ENCODE measurements around the gene AP2A1. TPM values are rescaled to one million over a fixed set of nuclear protein-coding genes. Genes with fewer than 3 reads are reported as not detected.

The AP2A1 gene
- total RNA-seq, 1 experiment from 2014 or later = 107 TPM

GRCh38 chr19:49782515-49782914 is 15.7 kb downstream of the AP2A1 start:
- CTCF ChIA-PET = no interaction called here
- Mint-ChIP-seq H3K4me3 (ENCODE audit: unreplicated experiment) (no peak overlapping the region), H3K4me1 (ENCODE audit: low read depth, unreplicated experiment) (peaks cover 31% of the 10 kb centered on the region), H3K27ac (ENCODE audit: unreplicated experiment) (no peak overlapping the region), H3K36me3 (ENCODE audit: insufficient read depth, unreplicated experiment) (peaks cover 60% of the 10 kb centered on the region), H3K27me3 (ENCODE audit: insufficient read depth, unreplicated experiment) (no peaks in the 10 kb centered on the region), H3K9me3 (ENCODE audit: unreplicated experiment) (no peaks in the 10 kb centered on the region)
- H3K9me3 ChIP-seq = no peaks in the 10 kb centered on the region
- no peak overlapping the region for H3K4me3 ChIP-seq (ENCODE audit: low read depth, low read length)
- TF ChIP-seq, protein P1, sequence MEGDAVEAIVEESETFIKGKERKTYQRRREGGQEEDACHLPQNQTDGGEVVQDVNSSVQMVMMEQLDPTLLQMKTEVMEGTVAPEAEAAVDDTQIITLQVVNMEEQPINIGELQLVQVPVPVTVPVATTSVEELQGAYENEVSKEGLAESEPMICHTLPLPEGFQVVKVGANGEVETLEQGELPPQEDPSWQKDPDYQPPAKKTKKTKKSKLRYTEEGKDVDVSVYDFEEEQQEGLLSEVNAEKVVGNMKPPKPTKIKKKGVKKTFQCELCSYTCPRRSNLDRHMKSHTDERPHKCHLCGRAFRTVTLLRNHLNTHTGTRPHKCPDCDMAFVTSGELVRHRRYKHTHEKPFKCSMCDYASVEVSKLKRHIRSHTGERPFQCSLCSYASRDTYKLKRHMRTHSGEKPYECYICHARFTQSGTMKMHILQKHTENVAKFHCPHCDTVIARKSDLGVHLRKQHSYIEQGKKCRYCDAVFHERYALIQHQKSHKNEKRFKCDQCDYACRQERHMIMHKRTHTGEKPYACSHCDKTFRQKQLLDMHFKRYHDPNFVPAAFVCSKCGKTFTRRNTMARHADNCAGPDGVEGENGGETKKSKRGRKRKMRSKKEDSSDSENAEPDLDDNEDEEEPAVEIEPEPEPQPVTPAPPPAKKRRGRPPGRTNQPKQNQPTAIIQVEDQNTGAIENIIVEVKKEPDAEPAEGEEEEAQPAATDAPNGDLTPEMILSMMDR (IDR thresholded peaks at IDR 0.05; ENCODE audit: insufficient read depth in 1 of 2, low read depth in 1 of 2, low read length in 1 of 2, severe bottlenecking in 1 of 2, unreplicated experiment in 1 of 2) = no peak
- peaks cover 2% of the 10 kb centered on the region; the same call in 1 of the 2 replicates for H3K36me3 ChIP-seq (ENCODE audit: control insufficient read depth, insufficient read depth, low read length)
- DNase-seq = no peak
- POLR2A ChIA-PET = no interaction called here
- peaks cover 15% of the 10 kb centered on the region for H3K4me1 ChIP-seq
- intact Hi-C loops (cut with micrococcal nuclease; ENCODE audit: unreplicated experiment) = no loop called here
- no peaks in the 10 kb centered on the region for H3K27me3 ChIP-seq (replicated peaks; ENCODE audit: control insufficient read depth, insufficient read depth, low read length)
- BruUV-seq (replicated peaks) = no TSS peak

- Mint-ChIP-seq H3K27ac (ENCODE audit: unreplicated experiment) (peak overlapping the region; percentile 80), H3K4me1 (ENCODE audit: low read depth, unreplicated experiment) (peaks cover 21% of the 10 kb centered on the region), H3K36me3 (ENCODE audit: insufficient read depth, unreplicated experiment) (peaks cover 68% of the 10 kb centered on the region), H3K9me3 (ENCODE audit: unreplicated experiment) (no peaks in the 10 kb centered on the region), H3K4me3 (ENCODE audit: unreplicated experiment) (peak overlapping the region; percentile 52), H3K27me3 (ENCODE audit: insufficient read depth, unreplicated experiment) (no peaks in the 10 kb centered on the region)
- no peaks in the 10 kb centered on the region for H3K27me3 ChIP-seq (replicated peaks; ENCODE audit: control insufficient read depth, insufficient read depth, low read length)
- no TSS peak for BruUV-seq (replicated peaks)
- peaks cover 15% of the 10 kb centered on the region for H3K4me1 ChIP-seq
- peak; percentile 52 to 67 for DNase-seq
- H3K4me3 ChIP-seq (ENCODE audit: low read depth, low read length) = no peak overlapping the region
- ChIA-PET POLR2A (interaction anchor here (0.8 to 1.0 kb wide), 2 partner anchors 20 to 21 kb away, joined by 4 to 5 read pairs; partner anchors contain the start of gene AP2A1), CTCF (interaction anchor here (1.2 to 1.6 kb wide), 2 partner anchors 19 to 64 kb away, joined by 3 to 4 read pairs; partner anchors contain the start of genes AP2A1 and PTOV1)
- TF ChIP-seq, protein P1 (IDR thresholded peaks at IDR 0.05; ENCODE audit: insufficient read depth in 1 of 2, low read depth in 1 of 2, low read length in 1 of 2, severe bottlenecking in 1 of 2, unreplicated experiment in 1 of 2) = no peak
- H3K9me3 ChIP-seq = no peaks in the 10 kb centered on the region
- intact Hi-C loops (cut with micrococcal nuclease; ENCODE audit: unreplicated experiment) = no loop called here
- H3K36me3 ChIP-seq (ENCODE audit: control insufficient read depth, insufficient read depth, low read length) = peaks cover 2% of the 10 kb centered on the region
These were observed 19.6 kb downstream of the AP2A1 start for GRCh38 chr19:49786376-49786820.

DNA sequence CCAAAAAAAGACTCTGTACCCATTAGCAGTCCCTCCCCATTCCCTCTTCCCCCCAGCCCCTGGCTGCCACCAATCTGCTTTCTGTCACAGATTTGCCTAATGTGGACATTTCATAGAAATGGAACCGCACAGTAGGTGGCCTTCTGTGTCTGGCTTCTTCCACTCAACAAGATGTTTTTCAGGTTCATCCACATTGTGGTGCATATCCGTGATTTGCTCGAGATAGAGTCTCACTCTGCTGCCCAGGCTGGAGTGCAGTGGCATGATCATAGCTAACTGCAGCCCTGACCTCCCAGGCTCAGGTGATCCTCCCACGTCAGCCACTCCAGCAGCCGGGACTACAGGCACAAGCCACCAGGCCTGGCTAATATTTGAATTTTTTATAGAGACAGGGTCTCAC is 20.9 kb downstream of the AP2A1 start:
- H3K27ac Mint-ChIP-seq (ENCODE audit: unreplicated experiment) = no peak overlapping the region
- H3K4me3 ChIP-seq (ENCODE audit: low read depth, low read length) = no peak overlapping the region
- H3K4me3 Mint-ChIP-seq (ENCODE audit: unreplicated experiment) = no peak overlapping the region
- peaks cover 1% of the 10 kb centered on the region for H3K36me3 ChIP-seq (ENCODE audit: control insufficient read depth, insufficient read depth, low read length)
- CTCF ChIA-PET = no interaction called here
- peaks cover 19% of the 10 kb centered on the region for H3K4me1 Mint-ChIP-seq (ENCODE audit: low read depth, unreplicated experiment)
- no peak for DNase-seq
- peaks cover 65% of the 10 kb centered on the region for H3K36me3 Mint-ChIP-seq (ENCODE audit: insufficient read depth, unreplicated experiment)
- POLR2A ChIA-PET = no interaction called here
- TF ChIP-seq, protein P1 (IDR thresholded peaks at IDR 0.05; ENCODE audit: insufficient read depth in 1 of 2, low read depth in 1 of 2, low read length in 1 of 2, severe bottlenecking in 1 of 2, unreplicated experiment in 1 of 2) = no peak
- H3K27me3 ChIP-seq (replicated peaks; ENCODE audit: control insufficient read depth, insufficient read depth, low read length) = no peaks in the 10 kb centered on the region
- H3K4me1 ChIP-seq = peaks cover 15% of the 10 kb centered on the region
- H3K27me3 Mint-ChIP-seq (ENCODE audit: insufficient read depth, unreplicated experiment) = no peaks in the 10 kb centered on the region
- H3K9me3 Mint-ChIP-seq (ENCODE audit: unreplicated experiment) = no peaks in the 10 kb centered on the region
- no peaks in the 10 kb centered on the region for H3K9me3 ChIP-seq
- no TSS peak for BruUV-seq (replicated peaks)
- intact Hi-C loops (cut with micrococcal nuclease; ENCODE audit: unreplicated experiment) = no loop called here
